ENCODE measurements around the gene METAP1D. TPM values are rescaled to one million over a fixed set of nuclear protein-coding genes. Genes with fewer than 3 reads are reported as not detected.
"Not testable (repeated sequence)": the region's sequence is repeated elsewhere in the genome, so short reads cannot be mapped to it uniquely, and the experiment has no call there.

METAP1D gene
- total RNA-seq, 4 donors from 2014 or later: 0.75 to 6.4 (median 3.6) TPM

GRCh38 chr2:171979103-171979502, 20.6 kb upstream of the METAP1D start:
- no peak for DNase-seq
- in situ Hi-C loops (cut with MboI; ENCODE audit: low pct_ligation_motif_present in 1 of 4, low pct_unique_long_range_greater_than_20kb in 1 of 4, low sequenced_read_pairs in 3 of 4) (no loop called here), intact Hi-C loops (cut with DNase I; ENCODE audit: low total_unique reads) (no loop called here)
- Histone ChIP-seq H3K36me3 (peaks cover 0 to 36% (median 9%) of the 10 kb centered on the region in 4 donors), H3K9me3 (no peaks in the 10 kb centered on the region), H3K27ac (no peak overlapping the region), H3K27me3 (no peaks in the 10 kb centered on the region), H3K4me1 (no peaks in the 10 kb centered on the region), H3K4me3 (no peak overlapping the region)
- no peak for TF ChIP-seq POLR2AphosphoS5 (IDR thresholded peaks at IDR 0.05)
- no peak for TF ChIP-seq EP300 (IDR thresholded peaks at IDR 0.05; ENCODE audit: low read depth)
- no peak for TF ChIP-seq CTCF (IDR thresholded peaks at IDR 0.05)
- TF ChIP-seq POLR2A (IDR thresholded peaks at IDR 0.05): no peak
- WGBS, 2 donors (ENCODE audit: low coverage in 1 of 2): 98 to 100% methylated on average over 4 of the region's 4 CpGs

- H3K36me3 ChIP-seq: peaks cover 0 to 24% (median 8%) of the 10 kb centered on the region in 4 donors
- H3K27ac ChIP-seq; H3K4me1 ChIP-seq; intact Hi-C loops (cut with DNase I; ENCODE audit: low total_unique reads); H3K9me3 ChIP-seq; H3K4me3 ChIP-seq; H3K27me3 ChIP-seq; in situ Hi-C loops (cut with MboI; ENCODE audit: low pct_ligation_motif_present in 1 of 4, low pct_unique_long_range_greater_than_20kb in 1 of 4, low sequenced_read_pairs in 3 of 4); DNase-seq: not testable (repeated sequence)
- WGBS, 2 donors (ENCODE audit: low coverage in 1 of 2): 100% methylated on average over 1 of the region's 1 CpG
Measured at GRCh38 chr2:171983924-171984323, 15.8 kb upstream of the METAP1D start.

GRCh38 chr2:171985076-171985475, 14.7 kb upstream of the METAP1D start:
- Histone ChIP-seq H3K27ac (no peak overlapping the region), H3K4me3 (no peak overlapping the region), H3K27me3 (no peaks in the 10 kb centered on the region), H3K36me3 (peaks cover 0 to 17% (median 6%) of the 10 kb centered on the region in 4 donors), H3K9me3 (no peaks in the 10 kb centered on the region), H3K4me1 (no peaks in the 10 kb centered on the region)
- in situ Hi-C loops (cut with MboI; ENCODE audit: low pct_ligation_motif_present in 1 of 4, low pct_unique_long_range_greater_than_20kb in 1 of 4, low sequenced_read_pairs in 3 of 4) (no loop called here), intact Hi-C loops (cut with DNase I; ENCODE audit: low total_unique reads) (no loop called here)
- no peak for DNase-seq
- TF ChIP-seq CTCF (IDR thresholded peaks at IDR 0.05) (no peak), POLR2A (IDR thresholded peaks at IDR 0.05) (no peak), EP300 (IDR thresholded peaks at IDR 0.05; ENCODE audit: low read depth) (no peak), POLR2AphosphoS5 (IDR thresholded peaks at IDR 0.05) (no peak)
- WGBS, 2 donors (ENCODE audit: low coverage in 1 of 2): 93 to 94% methylated on average over 2 of the region's 2 CpGs

GRCh38 chr2:171986778-171987177, 13.0 kb upstream of the METAP1D start:
- H3K4me3 ChIP-seq: no peak overlapping the region
- no peak for TF ChIP-seq POLR2AphosphoS5 (IDR thresholded peaks at IDR 0.05)
- no peak for TF ChIP-seq CTCF (IDR thresholded peaks at IDR 0.05)
- TF ChIP-seq POLR2A (IDR thresholded peaks at IDR 0.05): no peak
- no peak for TF ChIP-seq EP300 (IDR thresholded peaks at IDR 0.05; ENCODE audit: low read depth)

GRCh38 chr2:171991027-171991426, 8.7 kb upstream of the METAP1D start:
- WGBS, 2 donors (ENCODE audit: low coverage in 1 of 2): 61 to 85% methylated on average over 2 to 4 of the region's 4 CpGs
- no peaks in the 10 kb centered on the region for H3K9me3 ChIP-seq
- H3K27me3 ChIP-seq: no peaks in the 10 kb centered on the region
- no peak overlapping the region for H3K4me3 ChIP-seq
- no peaks in the 10 kb centered on the region for H3K4me1 ChIP-seq
- intact Hi-C loops (cut with DNase I; ENCODE audit: low total_unique reads): no loop called here
- TF ChIP-seq POLR2A (IDR thresholded peaks at IDR 0.05): no peak
- TF ChIP-seq POLR2AphosphoS5 (IDR thresholded peaks at IDR 0.05): no peak
- TF ChIP-seq EP300 (IDR thresholded peaks at IDR 0.05; ENCODE audit: low read depth): no peak
- no peak for TF ChIP-seq CTCF (IDR thresholded peaks at IDR 0.05)
- no peak overlapping the region for H3K27ac ChIP-seq
- no peak for DNase-seq
- in situ Hi-C loops (cut with MboI; ENCODE audit: low pct_ligation_motif_present in 1 of 4, low pct_unique_long_range_greater_than_20kb in 1 of 4, low sequenced_read_pairs in 3 of 4): no loop called here
- no peaks in the 10 kb centered on the region for H3K36me3 ChIP-seq

More at GRCh38 chr2:171986778-171987177, 13.0 kb upstream of the METAP1D start:
- no peak for DNase-seq
- Histone ChIP-seq H3K4me1 (no peaks in the 10 kb centered on the region), H3K27ac (no peak overlapping the region), H3K9me3 (no peaks in the 10 kb centered on the region), H3K36me3 (peaks cover 0 to 17% (median 4%) of the 10 kb centered on the region in 4 donors), H3K27me3 (no peaks in the 10 kb centered on the region)
- intact Hi-C loops (cut with DNase I; ENCODE audit: low total_unique reads) (no loop called here), in situ Hi-C loops (cut with MboI; ENCODE audit: low pct_ligation_motif_present in 1 of 4, low pct_unique_long_range_greater_than_20kb in 1 of 4, low sequenced_read_pairs in 3 of 4) (no loop called here)
- WGBS, 2 donors (ENCODE audit: low coverage in 1 of 2): 92 to 100% methylated on average over 2 to 4 of the region's 4 CpGs
